Skeletal muscle cell (primary cell): ENCODE results near the gene POLR2H.

Experiments
- DNase-seq: peaks from one replicate; pipeline ENCODE4 v3.0.0-alpha.2; 2010; ENCODE audit warnings: low read depth
- H3K4me3 ChIP-seq: 2 replicates; pipeline ENCODE4 v1.5.1; 2011; ENCODE audit warnings: low read depth, mild to moderate bottlenecking, control low read depth, low read length, moderate library complexity

POLR2H gene

GRCh38 chr3:184361932-184362667, 590 bp downstream of the POLR2H start:
- DNase-seq: no peak
- H3K4me3 ChIP-seq: peak overlapping the region; percentile 85

- DNase-seq: peak; percentile 90
These were observed 1.4 kb downstream of the POLR2H start for GRCh38 chr3:184362668-184363546.

GRCh38 chr3:184366619-184367289, 5.2 kb downstream of the POLR2H start:
- DNase-seq: no peak
- H3K4me3 ChIP-seq: no peak overlapping the region

More at GRCh38 chr3:184362668-184363546, 1.4 kb downstream of the POLR2H start:
- peak overlapping the region; percentile 85 for H3K4me3 ChIP-seq

GRCh38 chr3:184368116-184368515, 6.6 kb downstream of the POLR2H start:
- no peak for DNase-seq
- H3K4me3 ChIP-seq: no peak overlapping the region

GRCh38 chr3:184368586-184369183, 7.2 kb downstream of the POLR2H start:
- DNase-seq: no peak
- H3K4me3 ChIP-seq: no peak overlapping the region

GRCh38 chr3:184371570-184372018, 10.1 kb downstream of the POLR2H start:
- no peak overlapping the region for H3K4me3 ChIP-seq
- peak; percentile 64 for DNase-seq

- no peak overlapping the region for H3K4me3 ChIP-seq
- no peak for DNase-seq
These were observed 10.8 kb downstream of the POLR2H start for GRCh38 chr3:184372296-184372821.

GRCh38 chr3:184372911-184373310, 11.4 kb downstream of the POLR2H start:
- H3K4me3 ChIP-seq: no peak overlapping the region
- no peak for DNase-seq

GRCh38 chr3:184373422-184373821, 11.9 kb downstream of the POLR2H start:
- no peak for DNase-seq
- no peak overlapping the region for H3K4me3 ChIP-seq

- H3K4me3 ChIP-seq: no peak overlapping the region
- no peak for DNase-seq
These were observed 14.4 kb downstream of the POLR2H start for GRCh38 chr3:184375747-184376461.

GRCh38 chr3:184377374-184377773, 15.9 kb downstream of the POLR2H start:
- no peak for DNase-seq
- no peak overlapping the region for H3K4me3 ChIP-seq

- no peak within 1 kb of the TSS for H3K4me3 ChIP-seq
- no peak for DNase-seq
These were observed 16.5 kb downstream of the POLR2H start, which contains the start of gene THPO for GRCh38 chr3:184377882-184378445. THPO (minus strand) TSS chr3:184378207; CDS start chr3:184376259, 1,948 bp downstream.

GRCh38 chr3:184378651-184379357, 17.3 kb downstream of the POLR2H start:
- no peak overlapping the region for H3K4me3 ChIP-seq
- DNase-seq: no peak

- peak within 1 kb of the TSS; percentile 36 for H3K4me3 ChIP-seq
- no peak for DNase-seq
These were observed 18.1 kb downstream of the POLR2H start, which contains the start of gene CHRD for GRCh38 chr3:184379358-184380184. CHRD (plus strand) TSS chr3:184380054; CDS start chr3:184380319, 265 bp downstream.

- no peak for DNase-seq
- H3K4me3 ChIP-seq: peak overlapping the region; percentile 36
These were observed 18.7 kb downstream of the POLR2H start for GRCh38 chr3:184380185-184380626.

- H3K4me3 ChIP-seq: peak overlapping the region; percentile 36
- no peak for DNase-seq
These were observed 19.2 kb downstream of the POLR2H start for GRCh38 chr3:184380627-184381260.
